Keratinocyte (primary cell): ENCODE data around the gene FFAR2. TPM values are rescaled to one million over a fixed set of nuclear protein-coding genes. Genes with fewer than 3 reads are reported as not detected.
"Not testable (repeated sequence)": the region's sequence is repeated elsewhere in the genome, so short reads cannot be mapped to it uniquely, and the experiment has no call there.

Experiments used
- DNase-seq: peaks from one replicate; pipeline ENCODE4 v3.0.0-alpha.2; 2011; ENCODE audit warnings: low read depth, missing footprints, low spot score
- FAIRE-seq: peaks from 2 replicates; lab custom pipeline; 2011; peaks lifted over from hg19 to GRCh38; lab: Jason Lieb, UNC
- H2AFZ ChIP-seq: 2 replicates; pipeline ENCODE4 v1.6.0; 2012; ENCODE audit warnings: low read length, control low read depth, inconsistent platforms; ENCODE audit not compliant: control insufficient read depth
- H3K27ac ChIP-seq: 2 replicates; pipeline ENCODE4 v1.5.1; 2011; ENCODE audit warnings: low read length; ENCODE audit not compliant: control insufficient read depth, insufficient read depth
- H3K27me3 ChIP-seq: 3 replicates; pipeline ENCODE4 v1.6.0; 2011; ENCODE audit warnings: low read length; ENCODE audit not compliant: control insufficient read depth, insufficient read depth; ENCODE audit errors: extremely low read depth
- H3K36me3 ChIP-seq, 2 experiments: 2 replicates in 1 of 2; 3 replicates in 1 of 2; pipeline ENCODE4 v1.5.1; 2011; ENCODE audit warnings: low read length in 2 of 2, mild to moderate bottlenecking in 1 of 2; ENCODE audit not compliant: control insufficient read depth in 2 of 2, insufficient read depth in 2 of 2; ENCODE audit errors: extremely low read depth in 1 of 2
- H3K4me1 ChIP-seq: 3 replicates; pipeline ENCODE4 v1.5.1; 2011; ENCODE audit warnings: low read length; ENCODE audit not compliant: control insufficient read depth, insufficient read depth; ENCODE audit errors: extremely low read depth
- H3K4me2 ChIP-seq: 3 replicates; pipeline ENCODE4 v1.6.0; 2011; ENCODE audit warnings: low read depth, low read length; ENCODE audit not compliant: control insufficient read depth, insufficient read depth; ENCODE audit errors: extremely low read depth
- H3K4me3 ChIP-seq, 3 experiments: fragments of 200-600 bp in 1 of 3; sonication (generic) in 1 of 3; 2 replicates in 2 of 3; 3 replicates in 1 of 3; pipeline ENCODE4 v1.5.1; 2011 to 2016; ENCODE audit warnings: low read length in 3 of 3, mild to moderate bottlenecking in 3 of 3, control low read depth in 2 of 3, inconsistent platforms in 1 of 3, low read depth in 1 of 3, mixed read lengths in 1 of 3, mixed run types in 1 of 3, moderate library complexity in 1 of 3; ENCODE audit not compliant: control insufficient read depth in 2 of 3, insufficient read depth in 2 of 3; ENCODE audit errors: extremely low read depth in 1 of 3
- H3K79me2 ChIP-seq: 2 replicates; pipeline ENCODE4 v1.6.0; 2012; ENCODE audit warnings: low read length; ENCODE audit not compliant: control insufficient read depth, insufficient read depth
- H3K9ac ChIP-seq: 3 replicates; pipeline ENCODE4 v1.6.0; 2011; ENCODE audit warnings: low read length; ENCODE audit not compliant: control insufficient read depth, insufficient read depth; ENCODE audit errors: extremely low read depth
- H3K9me1 ChIP-seq: 3 replicates; pipeline ENCODE4 v1.6.0; 2011; ENCODE audit warnings: low read length; ENCODE audit not compliant: control insufficient read depth, insufficient read depth; ENCODE audit errors: extremely low read depth
- H3K9me3 ChIP-seq: 2 replicates; pipeline ENCODE4 v1.5.1; 2012; ENCODE audit warnings: low read depth, low read length; ENCODE audit not compliant: control insufficient read depth
- H4K20me1 ChIP-seq: 3 replicates; pipeline ENCODE4 v1.6.0; 2011; ENCODE audit warnings: low read length; ENCODE audit not compliant: control insufficient read depth, insufficient read depth; ENCODE audit errors: extremely low read depth
- EZH2 ChIP-seq: IDR thresholded peaks from one replicate; pipeline ENCODE4 v1.6.1; 2012; ENCODE audit warnings: inconsistent platforms, mild to moderate bottlenecking, low read length, moderate library complexity
- dilution Hi-C: fragments of 300-500 bp; cut with MboI; formaldehyde crosslinking; loops from one replicate; pipeline ENCODE4 v1.7.0; 2020; ENCODE audit warnings: low sequenced_read_pairs; ENCODE audit not compliant: extremely low pct_ligation_motif_present
- polyA plus RNA-seq, 5 experiments: library from polyadenylated mRNA; depleted of rRNA in 3 of 5; stranded (reverse) in 3 of 5; stranded (forward) in 1 of 5; unstranded in 1 of 5; fragments of >200 nt; gene quantifications; 1 replicate in 1 of 5; 2 replicates in 3 of 5; 3 replicates in 1 of 5; pipeline versions ENCODE4 v1.2.1 to v1.2.3, GENCODE V29; 2011 to 2012; ENCODE audit warnings: missing spikeins in 2 of 5, low read depth in 1 of 5, low replicate concordance in 1 of 5
- TF ChIP-seq, protein P1 (sequence below), 3 experiments: IDR thresholded peaks in 1 of 3; conservative IDR thresholded peaks in 1 of 3; optimal IDR thresholded peaks in 1 of 3; 2 replicates in 2 of 3; 3 replicates in 1 of 3; pipeline versions ENCODE3 to v1.5.1; 2011; ENCODE audit warnings: low read length in 3 of 3, mild to moderate bottlenecking in 3 of 3, moderate library complexity in 2 of 3, control low read depth in 1 of 3, inconsistent platforms in 1 of 3; ENCODE audit not compliant: insufficient read depth in 2 of 3; ENCODE audit errors: extremely low read depth in 1 of 3

FFAR2 gene
- polyA plus RNA-seq, 1 donor (not counting 4 experiments of a cell fraction or from before 2014, with no cell fraction given): not detected

DNA sequence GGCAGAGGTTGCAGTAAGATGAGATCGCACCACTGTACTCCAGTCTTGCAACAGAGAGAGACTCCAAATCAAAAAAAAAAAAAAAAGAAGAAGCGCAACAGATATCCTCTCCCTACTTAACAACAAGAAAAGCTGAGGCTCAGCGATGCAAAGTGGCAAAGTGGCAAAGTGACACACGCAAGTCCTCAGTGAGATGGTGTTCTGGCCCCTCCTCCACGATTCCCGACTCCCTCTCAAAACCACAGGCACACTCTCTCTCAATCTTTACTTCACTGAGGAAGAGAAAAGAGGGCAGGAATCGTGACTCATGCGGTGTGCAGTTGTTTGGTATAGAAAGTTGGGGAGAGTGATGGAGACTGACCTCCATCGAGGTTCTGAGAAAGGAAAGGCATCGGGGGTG, 12.6 kb downstream of the FFAR2 start:
- no peak for TF ChIP-seq EZH2
- no peaks in the 10 kb centered on the region for H3K27me3 ChIP-seq
- no peaks in the 10 kb centered on the region for H3K36me3 ChIP-seq
- H3K4me3 ChIP-seq: no peak overlapping the region
- no peak for FAIRE-seq
- DNase-seq: no peak
- H3K27ac ChIP-seq: no peak overlapping the region
- no peaks in the 10 kb centered on the region for H3K9me3 ChIP-seq
- H3K4me1 ChIP-seq: no peaks in the 10 kb centered on the region
- no peak overlapping the region for H3K4me2 ChIP-seq
- no peak overlapping the region for H3K9ac ChIP-seq
- dilution Hi-C loops: no loop called here
- H2AFZ ChIP-seq: no peak overlapping the region
- H3K79me2 ChIP-seq: no peaks in the 10 kb centered on the region
- H3K9me1 ChIP-seq: no peaks in the 10 kb centered on the region
- H4K20me1 ChIP-seq: no peaks in the 10 kb centered on the region

DNA sequence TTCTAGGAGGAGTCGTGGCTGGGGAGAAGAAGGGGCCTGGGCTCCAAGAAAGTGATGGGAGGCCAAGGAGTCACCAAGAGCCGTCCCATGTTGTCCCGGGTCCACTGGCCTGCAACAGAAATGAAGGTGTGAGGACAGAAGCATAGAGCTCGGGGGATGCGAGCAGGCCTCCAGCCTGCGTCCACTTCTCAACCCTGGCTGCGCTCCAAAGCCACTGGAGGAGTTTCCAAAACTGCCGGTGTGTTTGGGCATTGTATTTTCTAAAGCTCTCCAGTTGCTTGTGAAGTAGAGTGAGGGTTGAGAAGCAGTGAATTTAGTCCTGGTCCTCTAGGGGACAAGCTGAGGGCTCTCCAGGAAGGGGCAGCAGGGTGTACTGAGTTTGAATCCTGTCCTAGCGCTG, 13.0 kb downstream of the FFAR2 start:
- Histone ChIP-seq H3K79me2 (no peaks in the 10 kb centered on the region), H3K36me3 (no peaks in the 10 kb centered on the region), H2AFZ (no peak overlapping the region), H3K9me1 (no peaks in the 10 kb centered on the region), H3K27ac (no peak overlapping the region), H4K20me1 (no peaks in the 10 kb centered on the region), H3K4me1 (no peaks in the 10 kb centered on the region), H3K4me2 (no peak overlapping the region), H3K9me3 (no peaks in the 10 kb centered on the region), H3K4me3 (no peak overlapping the region), H3K27me3 (no peaks in the 10 kb centered on the region), H3K9ac (no peak overlapping the region)
- DNase-seq (no peak), FAIRE-seq (no peak)
- dilution Hi-C loops: no loop called here
- no peak for TF ChIP-seq EZH2
- TF ChIP-seq, protein P1, sequence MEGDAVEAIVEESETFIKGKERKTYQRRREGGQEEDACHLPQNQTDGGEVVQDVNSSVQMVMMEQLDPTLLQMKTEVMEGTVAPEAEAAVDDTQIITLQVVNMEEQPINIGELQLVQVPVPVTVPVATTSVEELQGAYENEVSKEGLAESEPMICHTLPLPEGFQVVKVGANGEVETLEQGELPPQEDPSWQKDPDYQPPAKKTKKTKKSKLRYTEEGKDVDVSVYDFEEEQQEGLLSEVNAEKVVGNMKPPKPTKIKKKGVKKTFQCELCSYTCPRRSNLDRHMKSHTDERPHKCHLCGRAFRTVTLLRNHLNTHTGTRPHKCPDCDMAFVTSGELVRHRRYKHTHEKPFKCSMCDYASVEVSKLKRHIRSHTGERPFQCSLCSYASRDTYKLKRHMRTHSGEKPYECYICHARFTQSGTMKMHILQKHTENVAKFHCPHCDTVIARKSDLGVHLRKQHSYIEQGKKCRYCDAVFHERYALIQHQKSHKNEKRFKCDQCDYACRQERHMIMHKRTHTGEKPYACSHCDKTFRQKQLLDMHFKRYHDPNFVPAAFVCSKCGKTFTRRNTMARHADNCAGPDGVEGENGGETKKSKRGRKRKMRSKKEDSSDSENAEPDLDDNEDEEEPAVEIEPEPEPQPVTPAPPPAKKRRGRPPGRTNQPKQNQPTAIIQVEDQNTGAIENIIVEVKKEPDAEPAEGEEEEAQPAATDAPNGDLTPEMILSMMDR (optimal IDR thresholded peaks at IDR 0.05 in 1 of 3, IDR thresholded peaks at IDR 0.05 in 1 of 3, conservative IDR thresholded peaks at IDR 0.05 in 1 of 3; ENCODE audit: extremely low read depth in 1 of 3, insufficient read depth in 2 of 3, low read length in 3 of 3): no peak

DNA sequence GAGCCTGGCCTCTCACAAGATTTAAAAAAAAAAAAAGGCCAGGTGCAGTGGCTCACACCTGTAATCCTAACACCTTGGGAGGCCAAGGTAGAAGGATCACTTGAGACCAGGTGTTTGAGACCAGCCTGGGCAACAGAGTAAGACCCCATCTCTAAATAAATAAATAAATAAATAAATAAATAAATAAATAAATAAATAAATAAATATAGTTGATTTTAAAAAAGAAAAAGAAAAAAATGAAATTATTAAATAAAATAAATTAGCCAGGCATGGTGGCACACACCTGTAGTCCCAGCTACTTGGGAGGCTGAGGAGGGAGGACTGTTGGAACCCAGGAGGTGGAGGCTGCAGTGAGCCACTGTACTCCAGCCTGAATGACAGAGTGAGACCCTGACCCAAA, 13.7 kb downstream of the FFAR2 start:
- H4K20me1 ChIP-seq, H3K4me3 ChIP-seq, DNase-seq, H3K4me1 ChIP-seq, H3K79me2 ChIP-seq, FAIRE-seq, H2AFZ ChIP-seq, H3K9me3 ChIP-seq, H3K27ac ChIP-seq, H3K9me1 ChIP-seq, H3K9ac ChIP-seq, H3K27me3 ChIP-seq, dilution Hi-C loops, H3K4me2 ChIP-seq, H3K36me3 ChIP-seq: not testable (repeated sequence)
